HCT116 (cell line): ENCODE data around the gene EHD4. TPM values are rescaled to one million over a fixed set of nuclear protein-coding genes. Genes with fewer than 3 reads are reported as not detected.

Experiments
- ATAC-seq: fragments of 200-7000 bp; cut with Tn5 transposase; 2 replicates; pipeline ENCODE4 v1.9.1; 2020; ENCODE audit warnings: mild to moderate bottlenecking, moderate library complexity
- BruUV-seq: library from RNA; stranded (reverse); fragments of 400-500 nt; replicated peaks from 2 replicates; lab custom pipeline; 2021; lab: Mats Ljungman, UMichigan
- CTCF ChIA-PET: fragments of 300-600 bp; sonication (Branson Sonifier 250); formaldehyde crosslinking; loops from one replicate; lab custom pipeline; 2021; ENCODE audit warnings: antibody characterized with exemption; lab: Charles Lee
- POLR2A ChIA-PET: fragments of 300-600, 350-600 bp; sonication (Branson Sonifier 250); formaldehyde crosslinking; loops from one replicate; lab custom pipeline; 2021; ENCODE audit warnings: antibody characterized with exemption; lab: Charles Lee
- RAD21 ChIA-PET, 2 experiments: fragments of 300-600 bp; sonication (Branson Sonifier 250); formaldehyde crosslinking; loops; one replicate each; lab custom pipeline; 2023; ENCODE audit warnings: low total read pairs in 2 of 2; ENCODE audit not compliant: uncharacterized antibody in 2 of 2, unreplicated experiment in 2 of 2, low non-redundant PET in 1 of 2; lab: Charles Lee
- DNase-seq: peaks from one replicate; pipeline ENCODE4 v3.0.0-alpha.2; 2010; ENCODE audit warnings: low read depth, low spot score
- H2AFZ ChIP-seq: fragments of 200-600 bp; shearing (Covaris generic), sonication (generic); 2 replicates; pipeline ENCODE4 v1.6.1; 2017; ENCODE audit warnings: low read depth, mixed run types, mixed read lengths, antibody characterized with exemption, low read length; ENCODE audit not compliant: poor library complexity, severe bottlenecking
- H3K27ac ChIP-seq: 2 replicates; pipeline ENCODE4 v1.5.1; 2012; ENCODE audit warnings: low read depth, low read length
- H3K27me3 ChIP-seq: fragments of 200-600 bp; sonication (generic); 2 replicates; pipeline ENCODE4 v1.6.1; 2016; ENCODE audit warnings: mixed run types, low read length, mixed read lengths; ENCODE audit not compliant: insufficient read depth
- H3K36me3 ChIP-seq, 2 experiments: fragments of 200-500 bp in 1 of 2; fragments of 200-600 bp in 1 of 2; sonication (Bioruptor generic) in 1 of 2; sonication (generic) in 1 of 2; 2 replicates each; pipeline versions ENCODE4 v1.5.1 to v1.6.1; 2014 to 2016; ENCODE audit warnings: low read length in 2 of 2, inconsistent platforms in 1 of 2, mixed read lengths in 1 of 2, mixed run types in 1 of 2; ENCODE audit not compliant: insufficient read depth in 2 of 2, control insufficient read depth in 1 of 2
- H3K4me1 ChIP-seq, 2 experiments: fragments of 200-600 bp in 1 of 2; sonication (generic) in 1 of 2; 2 replicates each; pipeline versions ENCODE4 v1.5.1 to v1.6.1; 2012 to 2017; ENCODE audit warnings: low read length in 2 of 2, inconsistent platforms in 1 of 2, mild to moderate bottlenecking in 1 of 2, mixed read lengths in 1 of 2, mixed run types in 1 of 2, moderate library complexity in 1 of 2; ENCODE audit not compliant: insufficient read depth in 2 of 2, control insufficient read depth in 1 of 2
- H3K4me2 ChIP-seq: fragments of 200-600 bp; sonication (generic); 2 replicates; pipeline ENCODE4 v1.6.1; 2017; ENCODE audit warnings: mixed run types, low read length, mixed read lengths
- H3K4me3 ChIP-seq, 2 experiments: fragments of 200-600 bp in 1 of 2; sonication (generic) in 1 of 2; replicated peaks in 1 of 2; 2 replicates each; pipeline ENCODE4 v1.5.1; 2011 to 2016; ENCODE audit warnings: low read length in 2 of 2, control low read depth in 1 of 2, low read depth in 1 of 2, mild to moderate bottlenecking in 1 of 2, mixed read lengths in 1 of 2, mixed run types in 1 of 2
- H3K79me2 ChIP-seq: fragments of 200-600 bp; sonication (generic); 2 replicates; pipeline ENCODE4 v1.6.1; 2017; ENCODE audit warnings: mild to moderate bottlenecking, mixed run types, low read length, moderate library complexity, mixed read lengths; ENCODE audit not compliant: insufficient read depth
- H3K9ac ChIP-seq: fragments of 200-600 bp; sonication (generic); 2 replicates; pipeline ENCODE4 v1.6.1; 2016; ENCODE audit warnings: low read length, mixed read lengths
- H3K9me2 ChIP-seq: fragments of 200-600 bp; sonication (generic), shearing (Covaris generic); 2 replicates; pipeline ENCODE4 v1.6.1; 2017; ENCODE audit warnings: mixed run types, mild to moderate bottlenecking, moderate library complexity; ENCODE audit not compliant: insufficient read depth
- H3K9me3 ChIP-seq, 2 experiments: fragments of 200-500 bp in 1 of 2; fragments of 200-600 bp in 1 of 2; sonication (Bioruptor generic) in 1 of 2; sonication (generic) in 1 of 2; 2 replicates each; pipeline ENCODE4 v1.6.1; 2014 to 2017; ENCODE audit warnings: low read length in 2 of 2, mixed read lengths in 2 of 2, inconsistent platforms in 1 of 2, low read depth in 1 of 2, mild to moderate bottlenecking in 1 of 2, mixed run types in 1 of 2, moderate library complexity in 1 of 2; ENCODE audit not compliant: control insufficient read depth in 1 of 2, insufficient read depth in 1 of 2
- H4K20me1 ChIP-seq: fragments of 200-600 bp; sonication (generic), shearing (Covaris generic); 2 replicates; pipeline ENCODE4 v1.6.1; 2017; ENCODE audit warnings: mixed run types, mild to moderate bottlenecking, moderate library complexity; ENCODE audit not compliant: insufficient read depth
- CBX3 ChIP-seq: IDR thresholded peaks from 2 replicates; pipeline ENCODE4 v1.6.1; 2012; ENCODE audit warnings: low read depth
- CEBPB ChIP-seq: IDR thresholded peaks from 2 replicates; pipeline ENCODE4 v1.6.1; 2012; ENCODE audit warnings: low read depth
- EGR1 ChIP-seq: IDR thresholded peaks from 2 replicates; pipeline ENCODE4 v1.6.1; 2012; ENCODE audit warnings: low read depth
- ELF1 ChIP-seq: IDR thresholded peaks from 2 replicates; pipeline ENCODE4 v1.6.1; 2012; ENCODE audit warnings: low read depth, borderline replicate concordance
- EZH2phosphoT487 ChIP-seq: fragments of 200-600 bp; IDR thresholded peaks from 2 replicates; pipeline ENCODE4 v1.6.1; 2018; ENCODE audit warnings: antibody characterized with exemption, borderline replicate concordance
- FOSL1 ChIP-seq: IDR thresholded peaks from 2 replicates; pipeline ENCODE4 v1.6.1; 2012; ENCODE audit warnings: low read depth
- JUND ChIP-seq: IDR thresholded peaks from 2 replicates; pipeline ENCODE4 v1.6.1; 2012
- POLR2A ChIP-seq: IDR thresholded peaks from 2 replicates; pipeline ENCODE4 v1.7.0; 2011; ENCODE audit warnings: borderline replicate concordance; ENCODE audit not compliant: insufficient read depth, insufficient read length; ENCODE audit errors: extremely low read depth
- POLR2AphosphoS5 ChIP-seq: IDR thresholded peaks from 2 replicates; pipeline ENCODE4 v1.6.1; 2011; ENCODE audit warnings: mild to moderate bottlenecking, low read depth, low read length, moderate library complexity
- RAD21 ChIP-seq: IDR thresholded peaks from 2 replicates; pipeline ENCODE4 v1.6.1; 2012; ENCODE audit warnings: low read depth, mild to moderate bottlenecking
- SP1 ChIP-seq: IDR thresholded peaks from 2 replicates; pipeline ENCODE4 v1.6.1; 2012; ENCODE audit warnings: low read depth
- TCF7L2 ChIP-seq: IDR thresholded peaks from 2 replicates; pipeline ENCODE4 v1.7.0; 2011; ENCODE audit warnings: borderline replicate concordance, inconsistent platforms; ENCODE audit not compliant: insufficient read depth, insufficient read length; ENCODE audit errors: extremely low read depth
- YY1 ChIP-seq: IDR thresholded peaks from 2 replicates; pipeline ENCODE4 v1.6.1; 2011; ENCODE audit warnings: low read length, low read depth, moderate library complexity, mild to moderate bottlenecking; ENCODE audit not compliant: insufficient replicate concordance; ENCODE audit errors: extremely low read depth
- ZFX ChIP-seq: fragments of 450-650 bp; IDR thresholded peaks from 2 replicates; pipeline ENCODE4 v1.6.1; 2017
- ZNF274 ChIP-seq: fragments of 200-500 bp; sonication (Bioruptor generic); IDR thresholded peaks from 2 replicates; pipeline ENCODE4 v1.6.1; 2014; ENCODE audit warnings: mild to moderate bottlenecking, low read depth, low read length, inconsistent platforms
- intact Hi-C: fragments of 100-400 bp; cut with micrococcal nuclease; formaldehyde crosslinking; loops from 2 replicates; pipeline ENCODE4 v1.10.0; 2022
- total RNA-seq: library from RNA; stranded (reverse); gene quantifications from one replicate; pipeline ENCODE4 v1.2.1, GENCODE V29; 2021; ENCODE audit not compliant: unreplicated experiment
- TF ChIP-seq, protein P1 (sequence below): IDR thresholded peaks from 2 replicates; pipeline ENCODE4 v1.6.1; 2011; ENCODE audit warnings: mild to moderate bottlenecking, low read length, moderate library complexity; ENCODE audit not compliant: insufficient replicate concordance; ENCODE audit errors: extremely low read depth
- TF ChIP-seq, protein P2 (sequence below), 3 experiments: fragments of 200-600 bp in 1 of 3; sonication (generic) in 1 of 3; IDR thresholded peaks in 2 of 3; conservative IDR thresholded peaks in 1 of 3; 2 replicates each; pipeline ENCODE4 v1.5.1; 2012 to 2017; ENCODE audit warnings: low read depth in 2 of 3, low read length in 2 of 3, antibody characterized with exemption in 1 of 3, borderline replicate concordance in 1 of 3, control low read depth in 1 of 3, mild to moderate bottlenecking in 1 of 3, mixed read lengths in 1 of 3, mixed run types in 1 of 3, moderate library complexity in 1 of 3; ENCODE audit not compliant: insufficient read depth in 1 of 3
- TF ChIP-seq, protein P3 (sequence below): IDR thresholded peaks from 2 replicates; pipeline ENCODE4 v1.6.1; 2012; ENCODE audit warnings: low read depth
- TF ChIP-seq, protein P4 (sequence below): IDR thresholded peaks from 2 replicates; pipeline ENCODE4 v1.6.1; 2012
- TF ChIP-seq, protein P5 (sequence below): IDR thresholded peaks from 2 replicates; pipeline ENCODE4 v1.6.1; 2012

EHD4 gene
- total RNA-seq, 1 experiment from 2014 or later = 28.0 TPM

DNA sequence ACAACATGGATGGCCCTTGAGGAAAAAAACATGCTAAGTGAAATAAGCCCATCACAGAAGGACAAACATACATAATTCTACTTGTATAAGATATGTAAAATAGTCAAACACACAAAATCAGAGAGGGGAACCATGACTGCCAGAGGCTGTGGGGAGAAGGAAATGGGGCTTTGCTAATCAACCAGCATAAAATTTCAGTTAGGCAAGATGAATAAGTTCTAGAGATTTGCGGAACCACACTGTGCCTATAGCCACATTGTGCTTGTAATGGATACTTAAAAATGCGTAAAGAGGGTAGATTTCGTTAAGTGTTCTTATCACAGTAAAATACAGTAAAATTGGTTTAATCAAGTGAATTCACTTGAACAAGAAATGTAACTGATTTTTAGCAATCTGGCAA is 44.8 kb downstream of the EHD4 start:
- Histone ChIP-seq H3K27ac (no peak overlapping the region), H3K36me3 (peaks cover 0 to 17% of the 10 kb centered on the region in 2 experiments; a peak in 1 of 4 replicates), H3K4me3 (no peak overlapping the region), H3K9ac (no peak overlapping the region), H3K9me2 (no peaks in the 10 kb centered on the region), H4K20me1 (no peaks in the 10 kb centered on the region), H3K79me2 (peaks cover 32% of the 10 kb centered on the region; the same call in 1 of the 2 replicates), H3K9me3 (no peaks in the 10 kb centered on the region), H2AFZ (no peak overlapping the region), H3K4me1 (peaks cover 13 to 34% of the 10 kb centered on the region in 2 experiments), H3K4me2 (no peak overlapping the region), H3K27me3 (no peaks in the 10 kb centered on the region)
- TF ChIP-seq ZNF274 = no peak
- TF ChIP-seq, protein P1, sequence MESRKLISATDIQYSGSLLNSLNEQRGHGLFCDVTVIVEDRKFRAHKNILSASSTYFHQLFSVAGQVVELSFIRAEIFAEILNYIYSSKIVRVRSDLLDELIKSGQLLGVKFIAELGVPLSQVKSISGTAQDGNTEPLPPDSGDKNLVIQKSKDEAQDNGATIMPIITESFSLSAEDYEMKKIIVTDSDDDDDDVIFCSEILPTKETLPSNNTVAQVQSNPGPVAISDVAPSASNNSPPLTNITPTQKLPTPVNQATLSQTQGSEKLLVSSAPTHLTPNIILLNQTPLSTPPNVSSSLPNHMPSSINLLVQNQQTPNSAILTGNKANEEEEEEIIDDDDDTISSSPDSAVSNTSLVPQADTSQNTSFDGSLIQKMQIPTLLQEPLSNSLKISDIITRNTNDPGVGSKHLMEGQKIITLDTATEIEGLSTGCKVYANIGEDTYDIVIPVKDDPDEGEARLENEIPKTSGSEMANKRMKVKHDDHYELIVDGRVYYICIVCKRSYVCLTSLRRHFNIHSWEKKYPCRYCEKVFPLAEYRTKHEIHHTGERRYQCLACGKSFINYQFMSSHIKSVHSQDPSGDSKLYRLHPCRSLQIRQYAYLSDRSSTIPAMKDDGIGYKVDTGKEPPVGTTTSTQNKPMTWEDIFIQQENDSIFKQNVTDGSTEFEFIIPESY = no peak
- no peak for TF ChIP-seq SP1
- TF ChIP-seq, protein P2, sequence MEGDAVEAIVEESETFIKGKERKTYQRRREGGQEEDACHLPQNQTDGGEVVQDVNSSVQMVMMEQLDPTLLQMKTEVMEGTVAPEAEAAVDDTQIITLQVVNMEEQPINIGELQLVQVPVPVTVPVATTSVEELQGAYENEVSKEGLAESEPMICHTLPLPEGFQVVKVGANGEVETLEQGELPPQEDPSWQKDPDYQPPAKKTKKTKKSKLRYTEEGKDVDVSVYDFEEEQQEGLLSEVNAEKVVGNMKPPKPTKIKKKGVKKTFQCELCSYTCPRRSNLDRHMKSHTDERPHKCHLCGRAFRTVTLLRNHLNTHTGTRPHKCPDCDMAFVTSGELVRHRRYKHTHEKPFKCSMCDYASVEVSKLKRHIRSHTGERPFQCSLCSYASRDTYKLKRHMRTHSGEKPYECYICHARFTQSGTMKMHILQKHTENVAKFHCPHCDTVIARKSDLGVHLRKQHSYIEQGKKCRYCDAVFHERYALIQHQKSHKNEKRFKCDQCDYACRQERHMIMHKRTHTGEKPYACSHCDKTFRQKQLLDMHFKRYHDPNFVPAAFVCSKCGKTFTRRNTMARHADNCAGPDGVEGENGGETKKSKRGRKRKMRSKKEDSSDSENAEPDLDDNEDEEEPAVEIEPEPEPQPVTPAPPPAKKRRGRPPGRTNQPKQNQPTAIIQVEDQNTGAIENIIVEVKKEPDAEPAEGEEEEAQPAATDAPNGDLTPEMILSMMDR (IDR thresholded peaks at IDR 0.05 in 2 of 3, conservative IDR thresholded peaks at IDR 0.05 in 1 of 3; ENCODE audit: borderline replicate concordance in 1 of 3, insufficient read depth in 1 of 3, low read depth in 2 of 3, low read length in 2 of 3) = no peak
- no peak for TF ChIP-seq TCF7L2
- TF ChIP-seq FOSL1 = no peak
- no peak for TF ChIP-seq POLR2A
- TF ChIP-seq CBX3 = no peak
- TF ChIP-seq ELF1 = no peak
- TF ChIP-seq, protein P3, sequence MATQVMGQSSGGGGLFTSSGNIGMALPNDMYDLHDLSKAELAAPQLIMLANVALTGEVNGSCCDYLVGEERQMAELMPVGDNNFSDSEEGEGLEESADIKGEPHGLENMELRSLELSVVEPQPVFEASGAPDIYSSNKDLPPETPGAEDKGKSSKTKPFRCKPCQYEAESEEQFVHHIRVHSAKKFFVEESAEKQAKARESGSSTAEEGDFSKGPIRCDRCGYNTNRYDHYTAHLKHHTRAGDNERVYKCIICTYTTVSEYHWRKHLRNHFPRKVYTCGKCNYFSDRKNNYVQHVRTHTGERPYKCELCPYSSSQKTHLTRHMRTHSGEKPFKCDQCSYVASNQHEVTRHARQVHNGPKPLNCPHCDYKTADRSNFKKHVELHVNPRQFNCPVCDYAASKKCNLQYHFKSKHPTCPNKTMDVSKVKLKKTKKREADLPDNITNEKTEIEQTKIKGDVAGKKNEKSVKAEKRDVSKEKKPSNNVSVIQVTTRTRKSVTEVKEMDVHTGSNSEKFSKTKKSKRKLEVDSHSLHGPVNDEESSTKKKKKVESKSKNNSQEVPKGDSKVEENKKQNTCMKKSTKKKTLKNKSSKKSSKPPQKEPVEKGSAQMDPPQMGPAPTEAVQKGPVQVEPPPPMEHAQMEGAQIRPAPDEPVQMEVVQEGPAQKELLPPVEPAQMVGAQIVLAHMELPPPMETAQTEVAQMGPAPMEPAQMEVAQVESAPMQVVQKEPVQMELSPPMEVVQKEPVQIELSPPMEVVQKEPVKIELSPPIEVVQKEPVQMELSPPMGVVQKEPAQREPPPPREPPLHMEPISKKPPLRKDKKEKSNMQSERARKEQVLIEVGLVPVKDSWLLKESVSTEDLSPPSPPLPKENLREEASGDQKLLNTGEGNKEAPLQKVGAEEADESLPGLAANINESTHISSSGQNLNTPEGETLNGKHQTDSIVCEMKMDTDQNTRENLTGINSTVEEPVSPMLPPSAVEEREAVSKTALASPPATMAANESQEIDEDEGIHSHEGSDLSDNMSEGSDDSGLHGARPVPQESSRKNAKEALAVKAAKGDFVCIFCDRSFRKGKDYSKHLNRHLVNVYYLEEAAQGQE = no peak
- no peak for TF ChIP-seq EZH2phosphoT487
- no peak for TF ChIP-seq JUND
- TF ChIP-seq, protein P4, sequence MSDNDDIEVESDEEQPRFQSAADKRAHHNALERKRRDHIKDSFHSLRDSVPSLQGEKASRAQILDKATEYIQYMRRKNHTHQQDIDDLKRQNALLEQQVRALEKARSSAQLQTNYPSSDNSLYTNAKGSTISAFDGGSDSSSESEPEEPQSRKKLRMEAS = no peak
- TF ChIP-seq, protein P5, sequence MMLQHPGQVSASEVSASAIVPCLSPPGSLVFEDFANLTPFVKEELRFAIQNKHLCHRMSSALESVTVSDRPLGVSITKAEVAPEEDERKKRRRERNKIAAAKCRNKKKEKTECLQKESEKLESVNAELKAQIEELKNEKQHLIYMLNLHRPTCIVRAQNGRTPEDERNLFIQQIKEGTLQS = no peak
- no peak for TF ChIP-seq EGR1
- TF ChIP-seq POLR2AphosphoS5 = no peak
- no peak for TF ChIP-seq YY1
- TF ChIP-seq CEBPB = no peak
- no peak for TF ChIP-seq ZFX
- TF ChIP-seq RAD21 = no peak
- ATAC-seq (no peak), DNase-seq (no peak)
- BruUV-seq = no TSS peak
- CTCF ChIA-PET = no interaction called here
- RAD21 ChIA-PET = interaction anchor here in 1 of 2 experiments (0.6 kb wide), 1 partner anchor 12 kb away, joined by 3 read pairs; no protein-coding TSS in a partner anchor
- POLR2A ChIA-PET = no interaction called here
- intact Hi-C loops = no loop called here
